Sigmoid colon (tissue), 4 donors: ENCODE data around the gene FXR2.

Experiments
- EP300 ChIP-seq, 4 donors: sonication (generic); formaldehyde crosslinking; IDR thresholded peaks; one replicate each; pipeline ENCODE4 v1.6.1; 2017; ENCODE audit warnings: antibody characterized with exemption in 4 of 4
- POLR2A ChIP-seq, 2 donors: fragments of 450-650 bp; IDR thresholded peaks; one replicate each; pipeline ENCODE4 v1.6.1; 2016; ENCODE audit warnings: antibody characterized with exemption in 2 of 2, mild to moderate bottlenecking in 2 of 2, moderate library complexity in 2 of 2
- POLR2AphosphoS5 ChIP-seq, 4 donors: sonication (generic); formaldehyde crosslinking; IDR thresholded peaks; one replicate each; pipeline ENCODE4 v1.6.1; 2017; ENCODE audit warnings: antibody characterized with exemption in 4 of 4
- TF ChIP-seq, protein P1 (sequence below), 4 experiments: fragments of 450-650 bp in 3 of 4; fragments of 200-600 bp in 1 of 4; IDR thresholded peaks; one replicate each; pipeline ENCODE4 v1.5.1; 2016 to 2019; ENCODE audit warnings: antibody characterized with exemption in 4 of 4, mild to moderate bottlenecking in 3 of 4, moderate library complexity in 2 of 4

DNA sequence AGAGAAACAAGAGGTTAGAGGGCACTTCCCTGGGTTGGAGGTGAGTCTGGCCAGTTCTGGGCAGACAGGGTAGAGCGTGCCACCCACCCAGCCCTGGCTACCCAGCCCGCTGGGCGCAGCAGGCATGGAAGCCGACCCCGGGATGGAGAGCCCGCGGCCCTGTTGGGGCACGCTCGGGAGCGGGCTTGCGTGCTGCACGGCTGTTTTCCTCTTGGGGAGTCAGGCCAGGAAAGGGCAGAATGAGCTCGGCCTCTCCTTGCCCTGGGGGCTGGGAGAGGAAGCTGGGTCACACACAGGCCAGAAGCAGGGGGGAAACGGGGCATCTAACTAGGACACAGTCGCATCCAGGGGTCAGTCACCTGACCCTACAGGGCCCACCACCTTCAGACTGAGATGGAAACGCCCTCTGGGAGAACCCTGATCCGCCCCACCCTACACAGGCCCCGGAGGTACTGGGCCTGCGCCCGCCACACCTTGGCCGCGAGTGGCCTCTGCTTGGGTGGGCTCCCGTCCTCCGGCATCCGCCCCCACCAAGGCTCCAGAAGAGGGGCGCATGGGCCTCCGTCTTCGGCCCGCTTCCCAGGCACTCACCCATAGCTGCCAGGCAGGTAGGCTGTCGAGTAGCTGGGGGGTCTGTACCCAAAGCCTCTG is 26.0 kb downstream of the FXR2 start:
- TF ChIP-seq, protein P1, sequence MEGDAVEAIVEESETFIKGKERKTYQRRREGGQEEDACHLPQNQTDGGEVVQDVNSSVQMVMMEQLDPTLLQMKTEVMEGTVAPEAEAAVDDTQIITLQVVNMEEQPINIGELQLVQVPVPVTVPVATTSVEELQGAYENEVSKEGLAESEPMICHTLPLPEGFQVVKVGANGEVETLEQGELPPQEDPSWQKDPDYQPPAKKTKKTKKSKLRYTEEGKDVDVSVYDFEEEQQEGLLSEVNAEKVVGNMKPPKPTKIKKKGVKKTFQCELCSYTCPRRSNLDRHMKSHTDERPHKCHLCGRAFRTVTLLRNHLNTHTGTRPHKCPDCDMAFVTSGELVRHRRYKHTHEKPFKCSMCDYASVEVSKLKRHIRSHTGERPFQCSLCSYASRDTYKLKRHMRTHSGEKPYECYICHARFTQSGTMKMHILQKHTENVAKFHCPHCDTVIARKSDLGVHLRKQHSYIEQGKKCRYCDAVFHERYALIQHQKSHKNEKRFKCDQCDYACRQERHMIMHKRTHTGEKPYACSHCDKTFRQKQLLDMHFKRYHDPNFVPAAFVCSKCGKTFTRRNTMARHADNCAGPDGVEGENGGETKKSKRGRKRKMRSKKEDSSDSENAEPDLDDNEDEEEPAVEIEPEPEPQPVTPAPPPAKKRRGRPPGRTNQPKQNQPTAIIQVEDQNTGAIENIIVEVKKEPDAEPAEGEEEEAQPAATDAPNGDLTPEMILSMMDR (IDR thresholded peaks at IDR 0.05) = no peak
- TF ChIP-seq EP300 (IDR thresholded peaks at IDR 0.05) (no peak), POLR2A (IDR thresholded peaks at IDR 0.05) (no peak), POLR2AphosphoS5 (IDR thresholded peaks at IDR 0.05) (no peak)
